Measurements from ENCODE around the gene ERGIC1. TPM values are rescaled to one million over a fixed set of nuclear protein-coding genes. Genes with fewer than 3 reads are reported as not detected.
A peak's percentile ranks its signal among the peaks of the same experiment; 100 is the strongest.

Gene ERGIC1
- total RNA-seq, 1 donor from 2014 or later, result 158 TPM

GRCh38 chr5:172929371-172929838, 95.4 kb downstream of the ERGIC1 start:
- no peak for DNase-seq (ENCODE audit: low spot score, unreplicated experiment)
- no peak overlapping the region for H3K27ac Mint-ChIP-seq
- no peaks in the 10 kb centered on the region for H3K9me3 Mint-ChIP-seq (ENCODE audit: low read depth)
- no peaks in the 10 kb centered on the region for H3K27me3 Mint-ChIP-seq
- peaks cover 13% of the 10 kb centered on the region for H3K36me3 Mint-ChIP-seq (ENCODE audit: insufficient read depth)
- no peak overlapping the region for H3K4me3 Mint-ChIP-seq (ENCODE audit: low read depth)
- no peaks in the 10 kb centered on the region for H3K4me1 Mint-ChIP-seq (ENCODE audit: low read depth)
- TF ChIP-seq CTCF (IDR thresholded peaks at IDR 0.05; ENCODE audit: unreplicated experiment), result no peak

DNA sequence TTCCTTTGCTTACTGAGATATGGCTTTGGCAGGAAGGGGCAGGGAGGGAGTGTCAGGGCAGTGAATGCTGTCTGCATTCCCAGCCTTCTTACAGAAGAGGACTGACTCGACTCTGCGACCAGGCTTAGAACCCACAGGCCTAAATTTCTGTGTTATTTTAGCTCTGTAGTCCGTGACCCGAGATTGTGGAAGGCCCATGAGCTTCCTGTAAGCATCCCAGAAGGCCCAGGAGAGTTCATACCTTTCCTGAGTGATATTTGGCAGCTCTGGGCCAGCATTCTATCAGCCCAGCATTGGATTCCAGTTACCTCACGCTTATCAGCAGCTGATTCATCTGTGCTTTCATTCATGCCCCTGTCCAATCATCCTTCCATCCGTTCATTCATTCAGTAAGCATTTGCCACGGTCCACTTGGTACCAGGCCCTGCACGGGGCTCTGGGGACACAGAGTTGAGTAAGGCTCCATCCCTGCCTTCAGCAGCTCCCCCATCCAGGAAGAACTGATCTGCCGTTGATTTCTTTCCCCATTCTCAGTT, 97.0 kb downstream of the ERGIC1 start:
- H3K9me3 Mint-ChIP-seq (ENCODE audit: low read depth), result no peaks in the 10 kb centered on the region
- no peak overlapping the region for H3K27ac Mint-ChIP-seq

DNA sequence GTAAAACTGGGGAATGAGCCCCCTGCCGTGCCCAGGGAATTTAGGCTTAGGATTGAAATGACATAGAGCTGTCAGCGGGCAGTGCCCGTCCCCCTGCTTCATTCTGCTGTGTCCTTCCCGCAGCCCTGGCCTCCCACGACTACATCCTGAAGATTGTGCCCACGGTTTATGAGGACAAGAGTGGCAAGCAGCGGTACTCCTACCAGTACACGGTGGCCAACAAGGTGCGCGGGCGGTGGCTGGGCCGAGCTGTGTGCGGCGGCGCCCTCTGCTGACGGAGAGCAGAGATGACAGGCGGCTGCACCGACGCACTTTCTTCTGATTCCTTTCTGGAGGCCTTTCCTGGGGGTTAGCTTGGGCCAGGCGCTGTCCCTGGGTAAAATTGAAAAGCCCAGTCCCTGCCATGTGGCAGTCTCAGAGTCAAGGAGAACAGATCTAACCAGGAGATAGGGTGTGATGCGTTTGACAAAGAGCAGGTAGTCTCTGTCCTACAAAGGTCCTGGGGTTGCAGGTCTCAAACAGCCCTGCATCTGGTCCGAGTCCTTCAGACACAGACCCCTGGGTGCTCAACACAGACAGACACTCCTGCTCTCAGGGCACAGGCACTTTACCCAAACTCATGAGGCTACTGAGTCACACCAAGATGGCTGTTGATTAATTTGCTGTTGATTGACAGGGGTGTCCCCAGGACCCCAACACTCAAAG, 98.4 kb downstream of the ERGIC1 start:
- no peak overlapping the region for H3K27ac Mint-ChIP-seq
- no peaks in the 10 kb centered on the region for H3K27me3 Mint-ChIP-seq
- peaks cover 18% of the 10 kb centered on the region for H3K36me3 Mint-ChIP-seq (ENCODE audit: insufficient read depth)
- no peaks in the 10 kb centered on the region for H3K9me3 Mint-ChIP-seq (ENCODE audit: low read depth)
- H3K4me1 Mint-ChIP-seq (ENCODE audit: low read depth), result no peaks in the 10 kb centered on the region
- H3K4me3 Mint-ChIP-seq (ENCODE audit: low read depth), result no peak overlapping the region
- TF ChIP-seq CTCF (IDR thresholded peaks at IDR 0.05; ENCODE audit: unreplicated experiment), result peak; percentile 96
- DNase-seq (ENCODE audit: low spot score, unreplicated experiment), result peak; percentile 54

More for the DNA sequence above, 97.0 kb downstream of the ERGIC1 start:
- DNase-seq (ENCODE audit: low spot score, unreplicated experiment), result no peak
- no peak overlapping the region for H3K4me3 Mint-ChIP-seq (ENCODE audit: low read depth)
- no peaks in the 10 kb centered on the region for H3K27me3 Mint-ChIP-seq
- no peak for TF ChIP-seq CTCF (IDR thresholded peaks at IDR 0.05; ENCODE audit: unreplicated experiment)
- peaks cover 14% of the 10 kb centered on the region for H3K36me3 Mint-ChIP-seq (ENCODE audit: insufficient read depth)
- no peaks in the 10 kb centered on the region for H3K4me1 Mint-ChIP-seq (ENCODE audit: low read depth)

GRCh38 chr5:172933238-172933637, 99.2 kb downstream of the ERGIC1 start:
- H3K36me3 Mint-ChIP-seq (ENCODE audit: insufficient read depth), result peaks cover 18% of the 10 kb centered on the region
- H3K4me3 Mint-ChIP-seq (ENCODE audit: low read depth), result no peak overlapping the region
- no peak overlapping the region for H3K27ac Mint-ChIP-seq
- H3K4me1 Mint-ChIP-seq (ENCODE audit: low read depth), result no peaks in the 10 kb centered on the region
- DNase-seq (ENCODE audit: low spot score, unreplicated experiment), result no peak
- TF ChIP-seq CTCF (IDR thresholded peaks at IDR 0.05; ENCODE audit: unreplicated experiment), result no peak
- H3K27me3 Mint-ChIP-seq, result no peaks in the 10 kb centered on the region
- no peaks in the 10 kb centered on the region for H3K9me3 Mint-ChIP-seq (ENCODE audit: low read depth)

- no peaks in the 10 kb centered on the region for H3K4me1 Mint-ChIP-seq (ENCODE audit: low read depth)
- peaks cover 23% of the 10 kb centered on the region for H3K36me3 Mint-ChIP-seq (ENCODE audit: insufficient read depth)
- TF ChIP-seq CTCF (IDR thresholded peaks at IDR 0.05; ENCODE audit: unreplicated experiment), result no peak
- no peak for DNase-seq (ENCODE audit: low spot score, unreplicated experiment)
- no peaks in the 10 kb centered on the region for H3K27me3 Mint-ChIP-seq
- no peaks in the 10 kb centered on the region for H3K9me3 Mint-ChIP-seq (ENCODE audit: low read depth)
- no peak overlapping the region for H3K4me3 Mint-ChIP-seq (ENCODE audit: low read depth)
- H3K27ac Mint-ChIP-seq, result no peak overlapping the region
These were observed 101.0 kb downstream of the ERGIC1 start for GRCh38 chr5:172935096-172935495.
